GM12875 (cell line): ENCODE measurements around the gene FMR1.

ENCODE experiments used
- H3K4me3 ChIP-seq: one replicate; pipeline ENCODE4 v1.5.1; 2011; ENCODE audit warnings: low read depth, low read length, control low read depth
- TF ChIP-seq, protein P1 (sequence below): IDR thresholded peaks from 2 replicates; pipeline ENCODE4 v1.5.1; 2011; ENCODE audit warnings: low read depth, mild to moderate bottlenecking, control low read depth, inconsistent platforms, low read length, moderate library complexity, borderline replicate concordance; ENCODE audit not compliant: insufficient read depth

Gene FMR1

DNA sequence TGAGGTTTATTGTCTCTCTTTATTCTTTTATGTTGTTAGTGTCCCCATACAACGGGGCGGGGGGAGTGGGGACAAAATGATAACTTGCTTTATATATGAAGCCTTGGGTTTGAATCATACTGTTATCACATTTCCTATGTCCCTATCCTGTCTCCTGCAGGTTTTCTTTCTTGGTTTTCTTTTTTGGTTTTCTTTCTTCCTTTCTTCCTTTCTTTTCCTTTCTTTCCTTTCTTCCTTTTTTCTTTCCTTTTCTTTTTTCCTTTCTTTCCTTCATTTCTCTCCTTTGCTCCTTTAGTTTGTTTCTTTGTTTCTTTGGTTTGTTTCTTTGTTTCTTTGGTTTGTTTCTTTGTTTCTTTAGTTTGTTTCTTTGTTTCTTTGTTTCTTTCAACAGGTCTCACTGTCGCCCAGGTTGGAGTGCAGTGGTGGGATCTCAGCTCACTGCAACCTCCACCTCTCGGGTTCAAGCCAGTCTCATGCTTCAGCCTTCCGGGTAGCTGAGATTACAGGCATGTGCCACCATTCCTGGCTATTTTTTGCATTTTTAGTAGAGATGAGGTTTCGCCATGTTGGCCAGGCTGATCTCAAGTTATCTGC, 4.8 kb downstream of the FMR1 start:
- TF ChIP-seq, protein P1, sequence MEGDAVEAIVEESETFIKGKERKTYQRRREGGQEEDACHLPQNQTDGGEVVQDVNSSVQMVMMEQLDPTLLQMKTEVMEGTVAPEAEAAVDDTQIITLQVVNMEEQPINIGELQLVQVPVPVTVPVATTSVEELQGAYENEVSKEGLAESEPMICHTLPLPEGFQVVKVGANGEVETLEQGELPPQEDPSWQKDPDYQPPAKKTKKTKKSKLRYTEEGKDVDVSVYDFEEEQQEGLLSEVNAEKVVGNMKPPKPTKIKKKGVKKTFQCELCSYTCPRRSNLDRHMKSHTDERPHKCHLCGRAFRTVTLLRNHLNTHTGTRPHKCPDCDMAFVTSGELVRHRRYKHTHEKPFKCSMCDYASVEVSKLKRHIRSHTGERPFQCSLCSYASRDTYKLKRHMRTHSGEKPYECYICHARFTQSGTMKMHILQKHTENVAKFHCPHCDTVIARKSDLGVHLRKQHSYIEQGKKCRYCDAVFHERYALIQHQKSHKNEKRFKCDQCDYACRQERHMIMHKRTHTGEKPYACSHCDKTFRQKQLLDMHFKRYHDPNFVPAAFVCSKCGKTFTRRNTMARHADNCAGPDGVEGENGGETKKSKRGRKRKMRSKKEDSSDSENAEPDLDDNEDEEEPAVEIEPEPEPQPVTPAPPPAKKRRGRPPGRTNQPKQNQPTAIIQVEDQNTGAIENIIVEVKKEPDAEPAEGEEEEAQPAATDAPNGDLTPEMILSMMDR, result no peak
- no peak overlapping the region for H3K4me3 ChIP-seq

DNA sequence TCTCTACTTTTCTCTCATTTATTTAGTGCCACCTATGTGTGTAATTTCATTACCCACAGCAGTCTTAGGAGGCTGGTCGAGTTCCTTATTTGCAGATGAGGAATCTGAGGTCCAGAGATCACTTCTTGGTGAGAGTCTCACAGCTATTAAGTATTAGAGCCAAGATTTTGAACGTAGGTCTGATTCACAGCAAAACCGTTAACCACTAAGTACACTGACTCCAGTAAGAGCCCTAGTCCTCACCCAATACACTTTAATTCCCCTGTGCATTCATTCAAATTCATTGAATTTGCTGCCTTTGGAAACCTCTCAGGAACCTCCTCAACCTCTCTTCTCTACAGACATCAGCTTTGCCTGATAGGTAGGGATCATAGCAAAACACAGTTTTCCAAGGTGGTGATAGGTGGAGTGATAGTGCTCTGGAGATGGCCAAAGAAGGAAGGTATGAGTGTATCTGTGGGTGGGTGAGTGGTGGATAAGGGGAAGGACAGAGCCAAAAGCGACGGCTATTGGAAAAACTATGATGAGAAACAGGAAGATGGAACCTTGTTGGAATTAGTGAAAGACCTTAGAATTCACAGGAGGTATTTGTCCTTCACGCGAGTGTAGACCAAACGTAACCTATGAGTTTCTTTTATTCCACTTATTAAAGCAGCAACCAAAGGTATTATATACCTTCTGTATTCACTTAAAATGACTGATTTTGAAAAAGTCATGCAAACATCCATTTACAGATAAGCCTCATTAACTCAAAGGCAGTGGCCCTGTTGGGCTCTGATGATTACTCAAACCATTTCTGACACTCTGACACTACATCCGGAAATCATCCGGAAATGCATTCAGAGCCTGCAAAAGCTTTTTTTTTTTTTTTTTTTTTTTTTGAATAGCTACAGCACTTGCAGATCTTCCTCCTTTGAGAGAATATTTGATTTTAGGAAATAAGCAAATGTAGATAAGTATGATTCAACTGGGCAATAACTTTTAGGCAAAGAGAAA, 6.3 kb downstream of the FMR1 start:
- H3K4me3 ChIP-seq, result no peak overlapping the region

DNA sequence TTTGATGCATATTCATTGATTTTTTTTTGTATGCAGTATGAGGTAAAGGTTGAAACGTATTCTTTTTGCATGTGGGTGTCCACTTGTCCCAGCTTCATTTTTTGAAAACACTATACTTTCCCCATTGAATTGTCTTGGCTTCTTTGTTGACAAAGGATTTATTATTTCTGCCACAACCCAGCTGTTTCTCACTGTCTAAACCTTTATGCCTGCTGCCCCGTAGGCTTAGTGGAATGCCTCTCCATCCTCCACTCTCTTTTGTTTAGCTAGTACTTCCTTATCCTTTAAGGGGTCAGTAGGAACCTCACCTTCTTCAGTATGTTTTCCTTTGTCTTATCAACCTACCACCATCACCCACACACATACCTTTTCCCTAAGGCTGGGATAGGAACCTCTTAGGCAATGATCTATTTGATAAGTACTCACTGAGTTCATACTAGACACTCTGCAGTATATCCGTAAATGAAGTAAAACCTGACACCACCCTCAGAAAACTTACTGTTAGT, 8.5 kb downstream of the FMR1 start:
- TF ChIP-seq, protein P1, result no peak
- H3K4me3 ChIP-seq, result no peak overlapping the region

More for the DNA sequence above, 6.3 kb downstream of the FMR1 start:
- TF ChIP-seq, protein P1, result no peak

DNA sequence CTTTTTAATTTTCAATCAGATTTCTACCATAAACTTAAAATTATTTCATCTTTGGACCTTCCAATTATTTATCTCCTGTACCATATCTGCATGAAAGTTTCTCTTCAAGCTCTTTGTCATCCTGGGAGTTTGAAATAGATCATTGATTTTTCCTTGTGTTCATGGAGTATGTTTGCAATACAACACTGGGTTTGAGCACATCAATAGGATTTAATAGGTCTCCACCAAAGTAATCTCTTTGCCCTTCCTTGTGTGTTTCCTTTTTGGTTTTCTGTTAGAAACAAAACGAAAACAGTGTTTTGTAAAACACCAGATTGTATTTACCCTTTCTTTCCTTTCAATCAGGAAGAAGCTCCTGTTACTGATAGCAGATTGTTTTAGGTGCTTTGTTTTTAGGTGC, 11.9 kb downstream of the FMR1 start:
- TF ChIP-seq, protein P1, result no peak
- H3K4me3 ChIP-seq, result no peak overlapping the region

DNA sequence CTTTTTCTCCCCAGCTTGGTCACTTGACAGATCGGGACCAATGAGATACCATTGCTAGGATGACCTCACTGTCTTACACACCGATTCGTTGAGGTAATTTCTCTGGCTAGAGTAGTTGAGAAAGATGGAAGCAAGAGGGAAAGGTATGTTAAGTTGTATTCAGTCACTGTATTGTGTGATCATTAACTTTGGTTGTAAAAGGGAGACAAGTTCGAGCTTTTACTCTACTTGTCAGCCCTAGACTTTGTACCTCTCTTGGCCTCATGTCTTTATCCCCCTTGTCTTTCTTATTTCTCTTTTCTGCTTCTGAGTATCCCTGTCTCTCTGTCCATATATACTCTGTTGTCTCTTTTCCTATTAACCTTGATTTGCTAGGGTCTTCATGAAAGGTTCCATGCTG, 15.5 kb downstream of the FMR1 start:
- H3K4me3 ChIP-seq, result no peak overlapping the region
- TF ChIP-seq, protein P1, result no peak

DNA sequence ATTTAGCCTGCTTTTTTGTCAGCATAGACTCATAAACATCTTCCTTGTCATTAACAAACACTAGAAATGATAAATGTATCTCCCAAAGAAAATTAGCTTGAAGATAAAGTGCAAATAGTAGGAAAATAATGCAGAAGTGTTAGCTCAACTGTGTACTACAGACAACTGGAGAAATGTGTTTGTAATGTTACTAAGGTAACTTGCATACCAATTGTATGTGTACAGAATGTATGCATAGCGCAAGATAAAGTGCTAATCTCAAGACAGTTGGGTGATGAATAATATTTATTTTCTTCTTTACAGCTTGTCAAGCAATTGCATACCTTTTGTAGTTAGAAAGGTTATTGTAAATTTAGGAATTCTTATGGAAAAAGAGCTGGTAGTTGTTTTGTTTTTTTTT, 22.1 kb downstream of the FMR1 start:
- TF ChIP-seq, protein P1, result no peak
- no peak overlapping the region for H3K4me3 ChIP-seq
